Activated T-cell treated with anti-CD3 and anti-CD28 coated beads for 24 hours (primary cell): ENCODE measurements around the gene PASK.

Experiments
- DNase-seq: peaks from one replicate; pipeline ENCODE4 v3.0.0-alpha.2; 2020; ENCODE audit warnings: low read depth

Gene PASK

GRCh38 chr2:241146286-241146685 lies 3.0 kb downstream of the PASK start:
- DNase-seq: no peak

- no peak for DNase-seq
Observed at GRCh38 chr2:241142593-241142992, 6.7 kb downstream of the PASK start.

DNA sequence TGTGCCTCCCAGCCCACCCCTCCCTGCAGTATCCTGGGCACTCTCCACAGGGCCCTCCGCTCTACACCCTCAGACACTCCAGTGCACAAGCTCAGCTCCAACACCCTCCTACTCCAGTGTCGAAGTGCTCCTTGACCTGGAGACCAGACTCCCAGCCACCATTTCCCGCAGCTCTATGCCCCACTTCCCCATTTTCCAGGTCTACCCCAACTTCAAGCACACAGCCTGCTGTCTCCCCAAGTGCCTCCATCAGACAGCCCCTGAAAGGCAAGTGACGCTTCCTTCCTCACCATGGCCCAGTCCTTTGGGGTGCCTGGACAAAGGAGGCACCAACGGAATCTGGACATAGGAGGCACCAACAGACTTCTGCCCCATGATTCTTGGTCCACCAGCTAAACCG lies 7.2 kb downstream of the PASK start:
- DNase-seq: no peak

DNA sequence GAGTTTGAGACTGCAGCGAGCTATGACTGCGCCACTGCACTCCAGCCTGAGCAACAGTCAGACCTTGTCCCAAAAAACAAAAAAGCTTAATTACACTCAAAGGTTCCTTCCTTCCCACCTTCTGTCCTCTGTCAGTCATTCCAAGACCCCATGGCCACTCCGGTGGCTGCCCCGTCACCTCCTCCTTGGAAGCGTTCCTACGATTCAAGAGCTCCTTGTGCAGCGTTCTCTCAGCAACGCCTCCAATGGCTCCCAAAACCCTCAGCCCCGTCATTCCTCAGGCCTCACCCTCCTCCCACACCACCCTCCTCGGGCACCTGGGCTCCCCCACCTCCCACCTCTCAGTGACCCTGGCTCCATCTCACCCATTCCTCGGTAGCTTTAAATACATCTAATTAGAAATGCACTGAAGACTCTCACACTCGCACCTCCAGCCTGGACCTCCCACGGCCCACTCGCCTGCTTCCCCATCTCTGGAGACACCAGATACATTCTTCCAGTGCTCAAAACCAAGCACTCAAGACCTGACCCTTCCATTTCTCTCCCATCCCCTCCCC lies 8.0 kb downstream of the PASK start:
- no peak for DNase-seq

- no peak for DNase-seq
Observed at GRCh38 chr2:241140445-241140840, 8.8 kb downstream of the PASK start.

DNA sequence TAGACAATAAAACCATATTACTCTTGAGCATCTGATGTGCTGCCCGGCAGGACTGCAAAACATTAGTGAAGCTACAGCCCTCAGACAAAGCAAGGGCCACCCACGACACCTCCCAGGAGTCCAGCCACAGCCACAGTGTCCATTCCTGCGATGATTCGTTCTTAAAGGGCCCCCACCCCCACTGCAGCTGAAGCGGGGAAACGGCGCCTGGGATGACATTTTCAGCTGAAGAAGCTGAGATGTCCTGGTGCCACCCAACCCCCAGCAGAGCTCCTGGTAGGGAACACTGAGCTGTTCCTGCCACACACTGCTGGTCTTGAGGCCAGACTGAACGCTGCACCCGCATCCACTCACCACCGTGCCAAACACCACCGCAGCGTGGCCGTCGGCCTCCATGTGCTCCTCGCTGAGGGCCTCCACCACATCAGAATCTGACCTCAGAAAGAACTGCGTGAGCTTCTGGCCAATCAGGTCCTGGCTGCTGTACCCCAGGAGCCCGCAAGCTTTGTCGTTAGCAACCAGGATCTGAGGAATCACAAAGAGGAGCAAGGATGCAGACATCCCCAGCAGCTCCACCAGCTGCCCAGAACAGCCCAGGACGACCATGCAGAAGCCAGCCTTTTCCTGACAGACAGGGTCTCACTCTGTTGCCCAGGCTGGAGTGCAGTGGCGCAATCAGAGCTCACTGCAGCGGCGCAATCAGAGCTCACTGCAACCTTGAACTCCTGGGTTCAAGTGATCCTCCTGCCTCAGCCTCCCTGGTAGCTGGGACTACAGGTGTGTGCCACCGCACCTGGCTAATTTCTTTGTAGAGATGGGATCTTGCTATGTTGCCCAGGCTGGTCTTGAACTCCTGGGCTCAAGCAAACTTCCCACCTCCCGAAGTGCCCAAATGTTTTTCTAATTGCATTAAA lies 9.5 kb downstream of the PASK start:
- DNase-seq: no peak

GRCh38 chr2:241138471-241138870 lies 10.8 kb downstream of the PASK start:
- no peak for DNase-seq

GRCh38 chr2:241137276-241138190 lies 11.7 kb downstream of the PASK start:
- DNase-seq: no peak

DNA sequence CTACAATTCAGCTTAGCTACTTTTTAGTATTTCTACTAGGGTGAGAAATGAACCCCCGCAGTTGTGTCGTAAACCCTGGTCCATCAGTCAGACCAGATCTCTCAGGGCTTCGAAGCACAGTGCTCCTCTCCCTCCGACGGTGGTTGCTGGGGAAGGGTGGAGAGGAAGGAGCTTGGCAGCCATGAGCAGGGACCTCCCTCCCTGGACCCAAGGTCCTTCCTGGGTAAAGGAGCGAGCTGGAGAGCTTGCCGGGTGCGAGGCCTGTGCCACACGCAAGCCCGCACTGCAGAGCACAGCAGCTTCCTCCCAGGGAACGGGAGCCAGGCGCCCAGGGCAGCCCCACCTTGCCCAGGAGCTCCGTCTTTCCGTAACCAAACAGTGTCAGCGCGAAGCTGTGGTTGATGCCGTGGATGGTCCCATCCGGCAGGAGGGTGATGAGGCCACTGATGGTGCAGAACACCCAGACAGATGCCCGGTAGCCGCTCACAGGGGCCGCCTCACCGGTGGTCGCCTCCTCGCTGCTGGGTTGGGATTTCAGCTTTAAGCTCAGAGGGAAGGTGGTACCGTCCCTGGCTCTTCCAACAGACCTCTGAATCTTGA lies 12.5 kb downstream of the PASK start:
- no peak for DNase-seq

GRCh38 chr2:241136191-241136590 lies 13.1 kb downstream of the PASK start:
- no peak for DNase-seq

DNA sequence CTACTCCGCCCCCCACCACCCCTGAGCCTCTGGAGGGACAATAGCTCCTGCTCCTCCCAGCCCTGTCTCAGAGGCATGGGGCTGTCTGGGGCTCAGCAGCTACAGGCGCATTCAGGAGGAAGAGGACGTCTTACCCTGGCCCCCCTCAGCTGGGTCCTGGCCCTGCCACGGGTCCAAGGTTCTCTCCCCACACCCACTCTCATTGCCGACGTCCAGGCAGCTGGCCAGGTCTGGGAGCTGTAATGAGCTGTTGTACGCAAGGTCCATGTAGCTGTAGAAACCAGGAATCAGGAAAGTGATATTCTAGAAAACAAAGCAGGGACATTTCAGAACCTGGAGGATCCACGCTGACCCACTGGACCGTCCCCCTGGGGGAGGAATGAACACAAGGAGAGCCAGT lies 13.5 kb downstream of the PASK start:
- DNase-seq: no peak

- DNase-seq: no peak
Observed at GRCh38 chr2:241134711-241135110, 14.6 kb downstream of the PASK start.

- DNase-seq: no peak
Observed at GRCh38 chr2:241133436-241133820, 15.8 kb downstream of the PASK start.

- no peak for DNase-seq
Observed at GRCh38 chr2:241132538-241133435, 16.5 kb downstream of the PASK start.

DNA sequence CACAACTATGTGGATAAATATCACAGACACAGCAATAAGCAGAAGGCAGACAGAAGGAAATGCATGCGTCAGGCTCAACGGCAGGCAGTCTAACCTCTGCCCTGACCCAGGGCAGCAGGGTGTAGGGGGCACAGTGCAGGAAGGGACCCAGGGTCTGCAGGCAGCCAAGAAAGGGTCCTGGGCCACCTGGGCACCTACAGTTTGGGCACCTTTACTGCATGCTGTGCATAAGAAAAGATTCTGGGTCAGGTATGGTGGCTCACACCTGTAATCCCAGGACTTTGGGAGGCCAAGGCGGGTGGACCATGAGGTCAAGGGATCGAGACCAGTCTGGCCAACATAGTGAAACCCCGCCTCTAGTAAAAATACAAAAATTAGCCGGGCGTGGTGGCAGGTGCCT lies 17.7 kb downstream of the PASK start:
- DNase-seq: no peak

DNA sequence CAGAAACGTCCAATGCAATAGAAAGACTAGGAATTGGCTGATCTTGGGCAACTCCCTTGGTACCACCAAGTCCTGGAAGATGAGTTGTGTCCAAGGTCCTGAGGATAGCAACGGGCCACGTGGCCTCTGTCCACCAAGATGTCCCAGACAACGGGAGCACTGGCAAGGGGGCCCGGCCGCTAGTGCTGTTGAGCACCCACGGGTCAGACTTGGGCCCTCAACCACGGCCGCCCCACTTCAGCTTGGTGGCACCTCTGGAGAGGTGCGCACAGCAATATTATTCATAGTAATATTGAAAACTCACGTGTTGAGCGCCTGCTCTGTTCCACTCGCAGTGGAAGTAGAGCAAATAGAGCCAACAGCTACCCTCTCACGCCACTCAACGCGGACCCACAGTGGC lies 19.0 kb downstream of the PASK start:
- DNase-seq: no peak

DNA sequence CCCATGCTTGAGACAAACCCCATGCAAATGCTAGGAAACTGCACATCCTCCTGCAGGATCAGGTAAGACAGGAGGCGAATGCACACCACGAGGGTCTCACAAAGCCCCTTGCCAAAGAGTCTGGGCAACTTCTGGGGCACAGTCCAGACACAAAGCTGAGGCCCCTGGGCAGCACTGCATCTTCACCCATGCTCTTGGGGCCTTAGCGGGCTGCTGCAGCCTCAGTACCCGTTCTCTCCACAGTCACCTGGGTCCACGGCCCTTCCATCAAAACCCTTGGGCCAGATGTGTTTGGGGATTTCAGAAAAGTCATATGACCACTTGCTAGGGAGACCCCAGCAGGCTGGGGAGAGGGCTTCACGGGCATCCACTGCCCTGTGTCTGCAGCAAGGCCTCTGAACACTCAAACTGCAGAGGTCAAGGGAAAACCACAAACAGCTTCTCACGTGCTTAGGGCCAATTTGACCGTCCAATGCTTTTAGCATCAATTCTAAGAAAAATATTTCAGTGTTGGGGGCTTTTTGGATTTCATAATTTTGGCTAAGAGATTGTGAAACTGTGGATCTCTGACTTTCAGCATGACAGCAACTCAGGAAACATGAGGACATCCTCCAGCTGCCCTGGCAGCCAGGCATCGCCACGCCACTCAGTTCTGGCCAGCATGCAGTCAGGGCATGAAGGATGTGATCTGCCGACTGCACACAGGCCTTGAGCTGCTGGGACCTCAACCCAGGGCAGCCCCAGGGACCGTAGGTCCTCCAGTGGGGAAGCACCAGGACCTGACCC lies 20.0 kb downstream of the PASK start:
- DNase-seq: no peak

DNA sequence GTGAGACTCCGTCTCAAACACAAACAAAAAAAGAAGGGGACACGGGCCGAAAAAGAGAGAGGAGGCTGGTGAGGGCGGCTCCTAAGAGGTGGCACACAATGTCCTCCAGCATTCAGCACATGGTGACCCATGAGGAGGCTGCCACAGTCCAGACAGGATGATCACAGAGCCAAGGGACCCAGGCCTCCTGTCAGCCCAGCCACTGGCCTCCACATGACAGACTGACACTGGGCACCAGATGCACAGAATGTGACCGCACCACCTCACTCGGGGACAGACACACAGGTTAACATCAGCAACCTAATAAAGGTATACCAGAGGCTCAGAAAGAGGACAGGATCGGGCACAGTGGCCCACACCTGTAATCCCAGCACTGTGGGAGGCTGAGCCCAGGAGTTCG lies 21.0 kb downstream of the PASK start:
- no peak for DNase-seq

DNA sequence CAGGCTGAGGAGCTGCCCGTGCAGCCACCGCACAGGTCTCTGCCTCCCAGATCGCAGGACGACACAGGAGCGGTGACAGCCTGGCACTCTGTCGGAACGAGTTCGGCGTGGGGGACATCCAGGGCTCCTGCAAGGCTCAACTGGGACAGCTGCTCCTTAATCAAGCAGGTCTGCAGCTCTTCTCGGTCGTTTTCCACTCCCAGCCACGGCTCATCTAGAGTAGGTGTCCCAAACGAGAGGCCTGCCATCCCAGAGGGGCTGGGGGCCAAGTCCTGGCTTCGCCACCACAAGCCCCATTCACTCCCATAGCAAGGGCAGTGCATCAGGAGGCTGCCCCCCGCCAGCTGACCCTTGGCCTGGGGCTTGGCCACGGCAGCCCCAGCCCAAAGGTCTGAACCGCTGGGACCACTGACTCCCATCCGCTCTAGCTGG lies 22.5 kb downstream of the PASK start:
- no peak for DNase-seq

GRCh38 chr2:241126201-241126611 lies 23.1 kb downstream of the PASK start:
- DNase-seq: no peak
